Hepatocyte (in vitro differentiated cells): ENCODE measurements around the gene APPBP2.
"Not testable (repeated sequence)": the region's sequence is repeated elsewhere in the genome, so short reads cannot be mapped to it uniquely, and the experiment has no call there.

Experiments
- EZH2 ChIP-seq: fragments of 200-600 bp; sonication (generic); IDR thresholded peaks from 2 replicates; pipeline ENCODE4 v1.6.1; 2016; ENCODE audit warnings: antibody characterized with exemption, mild to moderate bottlenecking, borderline replicate concordance
- EZH2phosphoT487 ChIP-seq: fragments of 200-600 bp; sonication (generic); IDR thresholded peaks from one replicate; pipeline ENCODE4 v1.6.1; 2018; ENCODE audit warnings: antibody characterized with exemption, mild to moderate bottlenecking, low read depth, moderate library complexity; ENCODE audit not compliant: unreplicated experiment, severe bottlenecking
- TF ChIP-seq, protein P1 (sequence below): fragments of 200-600 bp; sonication (generic); IDR thresholded peaks from 2 replicates; pipeline ENCODE4 v1.5.1; 2016; ENCODE audit warnings: antibody characterized with exemption, mild to moderate bottlenecking; ENCODE audit not compliant: poor library complexity

DNA sequence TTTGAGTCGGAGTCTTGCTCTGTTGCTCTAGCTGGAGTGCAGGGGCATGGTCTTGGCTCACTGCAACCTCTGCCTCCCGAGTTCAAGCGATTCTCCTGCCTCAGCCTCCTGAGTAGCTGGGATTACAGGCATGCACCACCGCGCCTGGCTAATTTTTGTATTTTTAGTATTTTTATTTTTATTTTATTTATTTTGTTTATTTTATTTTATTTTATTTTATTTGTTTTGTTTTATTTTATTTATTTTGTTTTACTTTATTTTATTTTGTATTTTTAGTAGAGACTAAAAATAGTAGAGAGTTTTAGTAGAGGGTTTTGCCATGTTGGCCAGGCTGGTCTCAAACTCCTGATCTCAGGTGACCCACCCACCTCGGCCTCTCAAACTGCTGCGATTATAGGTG, 106.2 kb downstream of the APPBP2 start:
- TF ChIP-seq, protein P1, sequence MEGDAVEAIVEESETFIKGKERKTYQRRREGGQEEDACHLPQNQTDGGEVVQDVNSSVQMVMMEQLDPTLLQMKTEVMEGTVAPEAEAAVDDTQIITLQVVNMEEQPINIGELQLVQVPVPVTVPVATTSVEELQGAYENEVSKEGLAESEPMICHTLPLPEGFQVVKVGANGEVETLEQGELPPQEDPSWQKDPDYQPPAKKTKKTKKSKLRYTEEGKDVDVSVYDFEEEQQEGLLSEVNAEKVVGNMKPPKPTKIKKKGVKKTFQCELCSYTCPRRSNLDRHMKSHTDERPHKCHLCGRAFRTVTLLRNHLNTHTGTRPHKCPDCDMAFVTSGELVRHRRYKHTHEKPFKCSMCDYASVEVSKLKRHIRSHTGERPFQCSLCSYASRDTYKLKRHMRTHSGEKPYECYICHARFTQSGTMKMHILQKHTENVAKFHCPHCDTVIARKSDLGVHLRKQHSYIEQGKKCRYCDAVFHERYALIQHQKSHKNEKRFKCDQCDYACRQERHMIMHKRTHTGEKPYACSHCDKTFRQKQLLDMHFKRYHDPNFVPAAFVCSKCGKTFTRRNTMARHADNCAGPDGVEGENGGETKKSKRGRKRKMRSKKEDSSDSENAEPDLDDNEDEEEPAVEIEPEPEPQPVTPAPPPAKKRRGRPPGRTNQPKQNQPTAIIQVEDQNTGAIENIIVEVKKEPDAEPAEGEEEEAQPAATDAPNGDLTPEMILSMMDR: not testable (repeated sequence)
- TF ChIP-seq EZH2, EZH2phosphoT487: not testable (repeated sequence)
